ENCODE results near the gene YJU2. TPM values are rescaled to one million over a fixed set of nuclear protein-coding genes. Genes with fewer than 3 reads are reported as not detected.
A peak's percentile ranks its signal among the peaks of the same experiment; 100 is the strongest.

The YJU2 gene
- total and polyA plus RNA-seq, 2 of the 8 experiments (the other 6 are each of a cell fraction or from before 2014, with no cell fraction given): 26.8 to 27.7 TPM

GRCh38 chr19:4279530-4280422 lies 32.9 kb downstream of the YJU2 start (continued):
- TF ChIP-seq KDM4A (IDR thresholded peaks at IDR 0.05; ENCODE audit: low read depth, low read length, severe bottlenecking) (peak; percentile 71), EZH2 (IDR thresholded peaks at IDR 0.05; ENCODE audit: low read depth, low read length, severe bottlenecking) (peak; percentile 52), PHF8 (conservative IDR thresholded peaks at IDR 0.05; ENCODE audit: low read depth, low read length) (0 out of 2 replicates have a peak, but pooled peaks have one; percentile 27), SP4 (IDR thresholded peaks at IDR 0.05; ENCODE audit: low read length) (no peak)
